Tibial artery (tissue), 4 donors: ENCODE data around the gene COL4A2.

Source experiments
- DNase-seq, 2 donors: peaks; one replicate each; pipeline ENCODE4 v3.0.0-alpha.2; 2019
- H3K27ac ChIP-seq, 2 donors: fragments of 200-600 bp; sonication (generic) in 1 of 2; 1 replicate in 1 of 2; 2 replicates in 1 of 2; pipeline ENCODE4 v1.5.1; 2018 to 2019; ENCODE audit warnings: mild to moderate bottlenecking in 1 of 2
- H3K27me3 ChIP-seq, 2 donors: fragments of 200-600 bp; sonication (generic) in 1 of 2; one replicate each; pipeline versions ENCODE4 v1.5.1 to v1.6.0; 2016 to 2019
- H3K36me3 ChIP-seq, 3 donors: fragments of 200-600 bp; sonication (generic) in 2 of 3; one replicate each; pipeline ENCODE4 v1.5.1; 2016 to 2019; ENCODE audit warnings: mild to moderate bottlenecking in 2 of 3
- H3K4me1 ChIP-seq, 4 donors: fragments of 200-600 bp; sonication (generic) in 2 of 4; 1 replicate in 3 of 4; 2 replicates in 1 of 4; pipeline ENCODE4 v1.5.1; 2016 to 2019
- H3K4me3 ChIP-seq, 2 donors: fragments of 200-600 bp; sonication (generic) in 1 of 2; 1 replicate in 1 of 2; 2 replicates in 1 of 2; pipeline ENCODE4 v1.5.1; 2018 to 2019; ENCODE audit warnings: mild to moderate bottlenecking in 2 of 2
- H3K9me3 ChIP-seq, 3 donors: fragments of 200-600 bp; sonication (generic) in 1 of 3; one replicate each; pipeline ENCODE4 v1.5.1; 2016 to 2019
- CTCF ChIP-seq, 2 experiments: fragments of 200-600 bp in 1 of 2; fragments of 450-650 bp in 1 of 2; IDR thresholded peaks; one replicate each; pipeline ENCODE4 v1.5.1; 2017 to 2019; ENCODE audit warnings: antibody characterized with exemption in 2 of 2, mild to moderate bottlenecking in 1 of 2, moderate library complexity in 1 of 2
- intact Hi-C: fragments of 100-400 bp; cut with DNase I; formaldehyde crosslinking; loops from one replicate; pipeline ENCODE4 v1.15.0; 2023; ENCODE audit warnings: low total_unique reads

Gene COL4A2

GRCh38 chr13:110305001-110305400 lies 2.1 kb upstream of the COL4A2 start:
- peaks cover 0 to 63% (median 45%) of the 10 kb centered on the region in 4 donors for H3K4me1 ChIP-seq
- TF ChIP-seq CTCF (IDR thresholded peaks at IDR 0.05): no peak
- no peaks in the 10 kb centered on the region for H3K9me3 ChIP-seq
- H3K27me3 ChIP-seq: no peaks in the 10 kb centered on the region
- intact Hi-C loops: loop anchor here (10.0 kb wide), 1 partner anchor 80 kb away; no protein-coding TSS in a partner anchor
- H3K27ac ChIP-seq: peak overlapping the region; percentile 96 to 99
- peak overlapping the region; percentile 79 to 97 for H3K4me3 ChIP-seq
- H3K36me3 ChIP-seq: peaks cover 0 to 10% (median 0%) of the 10 kb centered on the region in 3 donors
- no peak for DNase-seq

DNA sequence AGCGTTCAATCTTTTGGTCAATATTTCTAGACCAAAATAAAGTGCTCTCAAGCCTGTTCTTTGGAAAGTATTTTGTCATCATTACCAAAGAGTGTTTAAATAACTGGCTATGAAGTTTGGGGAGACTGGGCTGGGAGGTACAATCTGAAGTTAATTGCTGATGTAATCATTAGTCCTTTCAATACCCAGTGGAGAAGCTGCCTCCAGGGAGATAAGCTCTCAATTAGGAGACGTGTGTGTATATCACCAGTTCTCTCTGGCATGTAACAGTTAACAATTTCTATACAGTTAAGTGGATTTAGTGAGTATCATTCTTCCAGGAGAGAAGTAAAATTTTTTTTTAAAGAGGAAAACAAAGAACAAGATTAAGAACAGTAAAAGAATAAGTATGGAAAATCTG lies 1.5 kb upstream of the COL4A2 start:
- no peak for TF ChIP-seq CTCF (IDR thresholded peaks at IDR 0.05)
- no peak for DNase-seq
- Histone ChIP-seq H3K4me1 (peaks cover 0 to 63% (median 41%) of the 10 kb centered on the region in 4 donors), H3K27ac (peak overlapping the region; percentile 96 to 99), H3K36me3 (peaks cover 0 to 10% (median 0%) of the 10 kb centered on the region in 3 donors), H3K4me3 (peak overlapping the region; percentile 79 to 97), H3K9me3 (no peaks in the 10 kb centered on the region), H3K27me3 (no peaks in the 10 kb centered on the region)
- intact Hi-C loops: loop anchor here (10.0 kb wide), 1 partner anchor 81 kb away; no protein-coding TSS in a partner anchor

DNA sequence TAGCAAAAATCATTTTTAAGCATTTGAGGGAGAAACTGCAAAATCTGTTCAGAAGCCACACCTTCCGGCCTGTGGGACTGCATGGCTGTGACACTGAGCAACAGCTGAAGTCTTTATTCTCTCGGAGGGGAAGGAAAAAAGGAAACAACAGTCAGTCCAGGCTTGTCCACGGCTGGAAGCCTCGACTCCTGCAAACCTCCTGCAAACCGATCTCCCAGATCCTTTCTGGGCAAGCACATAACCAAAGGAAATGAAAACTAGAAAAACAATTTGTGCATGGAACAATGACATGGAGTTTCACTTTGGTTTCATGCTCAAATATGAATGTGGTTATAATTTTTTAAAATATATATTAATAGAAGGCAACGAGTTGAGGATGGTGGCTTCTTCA lies 1.1 kb upstream of the COL4A2 start:
- no peaks in the 10 kb centered on the region for H3K9me3 ChIP-seq
- intact Hi-C loops: loop anchor here (10.0 kb wide), 1 partner anchor 81 kb away; no protein-coding TSS in a partner anchor
- peaks cover 0 to 9% (median 0%) of the 10 kb centered on the region in 3 donors for H3K36me3 ChIP-seq
- no peak for TF ChIP-seq CTCF (IDR thresholded peaks at IDR 0.05)
- no peaks in the 10 kb centered on the region for H3K27me3 ChIP-seq
- peaks cover 0 to 63% (median 42%) of the 10 kb centered on the region in 4 donors for H3K4me1 ChIP-seq
- DNase-seq: peak in 1 of 2 donors; percentile 60
- H3K27ac ChIP-seq: peak overlapping the region; percentile 96 to 99
- H3K4me3 ChIP-seq: peak overlapping the region; percentile 79 to 97

- intact Hi-C loops: loop anchor here (10.0 kb wide), 1 partner anchor 82 kb away; no protein-coding TSS in a partner anchor
- Histone ChIP-seq H3K4me3 (peak overlapping the region; percentile 79 to 97), H3K27me3 (no peaks in the 10 kb centered on the region), H3K27ac (peak overlapping the region; percentile 96 to 99), H3K4me1 (peaks cover 0 to 63% (median 42%) of the 10 kb centered on the region in 4 donors), H3K9me3 (no peaks in the 10 kb centered on the region), H3K36me3 (peaks cover 0 to 8% (median 0%) of the 10 kb centered on the region in 3 donors)
- peak in 1 of 2 donors; percentile 65 for DNase-seq
- TF ChIP-seq CTCF (IDR thresholded peaks at IDR 0.05): no peak
Observed at GRCh38 chr13:110306340-110306959, 634 bp upstream of the COL4A2 start.

DNA sequence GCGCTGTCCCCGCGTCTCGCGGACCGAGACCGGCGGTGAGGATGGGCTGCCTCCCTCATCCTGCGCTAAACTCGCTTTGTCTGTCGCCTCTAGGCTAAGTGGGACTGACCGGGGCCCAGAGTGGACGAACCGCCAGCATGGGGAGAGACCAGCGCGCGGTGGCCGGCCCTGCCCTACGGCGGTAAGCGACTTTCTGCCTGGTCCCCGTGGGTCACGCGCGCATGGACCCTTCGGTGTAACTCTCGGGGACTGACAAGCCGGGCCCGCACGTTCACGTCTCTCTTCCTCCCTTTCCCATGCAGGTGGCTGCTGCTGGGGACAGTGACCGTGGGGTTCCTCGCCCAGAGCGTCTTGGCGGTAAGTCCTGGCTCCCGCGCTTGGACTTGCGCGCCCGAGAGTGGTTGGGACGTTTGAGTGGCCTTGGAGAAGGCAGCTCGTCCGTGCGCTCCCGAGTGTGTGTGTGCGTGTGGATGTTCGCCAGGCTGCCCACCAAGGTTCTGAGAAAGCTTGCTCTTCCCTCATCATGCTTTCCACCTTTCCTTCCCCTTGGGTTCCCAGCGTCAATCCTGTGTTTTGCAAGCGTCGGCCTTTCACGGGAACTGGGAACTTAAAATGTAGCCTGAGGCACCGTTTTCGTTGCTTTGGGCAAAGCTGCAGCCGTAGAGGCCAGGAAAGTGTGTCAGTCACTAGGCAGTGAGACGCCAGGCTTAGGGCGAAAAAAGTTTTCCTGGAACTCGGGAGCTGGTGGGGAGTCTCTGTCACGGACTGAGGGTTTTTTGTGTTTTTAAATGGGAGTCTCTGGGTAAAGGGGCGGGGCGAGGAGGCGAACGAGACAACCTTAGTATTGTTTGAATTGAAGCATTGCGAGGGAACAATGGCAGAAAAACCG lies 927 bp downstream of the COL4A2 start:
- H3K27ac ChIP-seq: peak overlapping the region; percentile 96 to 99
- peaks cover 0 to 11% (median 0%) of the 10 kb centered on the region in 3 donors for H3K36me3 ChIP-seq
- peak in 1 of 2 donors; percentile 78 for DNase-seq
- no peaks in the 10 kb centered on the region for H3K27me3 ChIP-seq
- no peak for TF ChIP-seq CTCF (IDR thresholded peaks at IDR 0.05)
- intact Hi-C loops: loop anchor here (10.0 kb wide), 1 partner anchor 83 kb away; no protein-coding TSS in a partner anchor
- no peaks in the 10 kb centered on the region for H3K9me3 ChIP-seq
- peak overlapping the region; percentile 79 to 97 for H3K4me3 ChIP-seq
- peaks cover 0 to 63% (median 43%) of the 10 kb centered on the region in 4 donors for H3K4me1 ChIP-seq
